WTC11 (cell line): ENCODE measurements around the gene PRDX6.

Source experiments
- ATF1 ChIP-seq: sonication (generic); formaldehyde crosslinking; IDR thresholded peaks from 2 replicates; pipeline ENCODE4 v1.8.1; 2023; ENCODE audit warnings: mild to moderate bottlenecking, moderate library complexity, missing genetic modification reagents
- CBFB ChIP-seq: sonication (generic); formaldehyde crosslinking; IDR thresholded peaks from 2 replicates; pipeline ENCODE4 v1.8.1; 2022; ENCODE audit warnings: mild to moderate bottlenecking, low read depth, missing genetic modification reagents
- CREB1 ChIP-seq: sonication (generic); formaldehyde crosslinking; IDR thresholded peaks from 2 replicates; pipeline ENCODE4 v1.8.0; 2023; ENCODE audit warnings: mild to moderate bottlenecking, missing genetic modification reagents
- CTCF ChIP-seq: fragments of 200-600 bp; IDR thresholded peaks from 2 replicates; pipeline ENCODE4 v1.8.0; 2022; ENCODE audit warnings: antibody characterized with exemption
- E2F4 ChIP-seq: sonication (generic); formaldehyde crosslinking; IDR thresholded peaks from 2 replicates; pipeline ENCODE4 v1.8.1; 2022; ENCODE audit warnings: low read depth, mild to moderate bottlenecking, moderate library complexity, missing genetic modification reagents, borderline replicate concordance
- FOXJ3 ChIP-seq: sonication (generic); formaldehyde crosslinking; IDR thresholded peaks from 2 replicates; pipeline ENCODE4 v1.9.0; 2021; ENCODE audit warnings: missing genetic modification reagents, mild to moderate bottlenecking, borderline replicate concordance
- IRF2 ChIP-seq: sonication (generic); formaldehyde crosslinking; IDR thresholded peaks from 2 replicates; pipeline ENCODE4 v1.8.0; 2022; ENCODE audit warnings: low read depth, missing genetic modification reagents, borderline replicate concordance
- MAX ChIP-seq: sonication (generic); formaldehyde crosslinking; IDR thresholded peaks from 2 replicates; pipeline ENCODE4 v1.8.0; 2022; ENCODE audit warnings: mild to moderate bottlenecking, missing genetic modification reagents

- TF ChIP-seq FOXJ3 (CRISPR knock-in tag): no peak
- no peak for TF ChIP-seq IRF2 (CRISPR knock-in tag)
- no peak for TF ChIP-seq ATF1 (CRISPR knock-in tag)
- TF ChIP-seq CTCF: no peak
- TF ChIP-seq CBFB (CRISPR knock-in tag): no peak
- TF ChIP-seq MAX (CRISPR knock-in tag): no peak
- TF ChIP-seq E2F4 (CRISPR knock-in tag): no peak
- TF ChIP-seq CREB1 (CRISPR knock-in tag): no peak
These were observed 50.2 kb downstream of the PRDX6 start for GRCh38 chr1:173527151-173527826.
